OCI-LY7 (cell line): ENCODE results near the gene CBX8. TPM values are rescaled to one million over a fixed set of nuclear protein-coding genes. Genes with fewer than 3 reads are reported as not detected.

Experiments
- BruUV-seq: library from RNA; stranded (reverse); fragments of 400-500 nt; replicated peaks from 2 replicates; lab custom pipeline; 2021; lab: Mats Ljungman, UMichigan
- CTCF ChIA-PET: fragments of 300-600 bp; sonication (Branson Sonifier 250); formaldehyde crosslinking; loops from one replicate; lab custom pipeline; 2022; ENCODE audit warnings: antibody characterized with exemption; ENCODE audit not compliant: unreplicated experiment; lab: Charles Lee
- POLR2A ChIA-PET: fragments of 300-600 bp; sonication (Branson Sonifier 250); formaldehyde crosslinking; loops from one replicate; lab custom pipeline; 2022; ENCODE audit warnings: antibody characterized with exemption; lab: Charles Lee
- DNase-seq: peaks from one replicate; pipeline ENCODE4 v3.0.0-alpha.2; 2015; ENCODE audit warnings: low spot score
- H2AFZ ChIP-seq: fragments of 200-600 bp; sonication (generic), shearing (Covaris generic); 2 replicates; pipeline ENCODE4 v1.6.1; 2014; ENCODE audit warnings: mild to moderate bottlenecking, antibody characterized with exemption, low read length, moderate library complexity
- H3K27ac ChIP-seq: fragments of 200-600 bp; sonication (generic); 2 replicates; pipeline ENCODE4 v1.5.1; 2014; ENCODE audit warnings: mixed run types, low read depth, mild to moderate bottlenecking, moderate library complexity, low read length, inconsistent platforms; ENCODE audit not compliant: poor library complexity, severe bottlenecking
- H3K36me3 ChIP-seq: fragments of 200-600 bp; sonication (generic); 2 replicates; pipeline ENCODE4 v1.6.1; 2014; ENCODE audit warnings: mild to moderate bottlenecking, antibody characterized with exemption, low read length, moderate library complexity, mixed read lengths; ENCODE audit not compliant: insufficient read depth
- H3K4me1 ChIP-seq: fragments of 200-600 bp; sonication (generic); 2 replicates; pipeline ENCODE4 v1.5.1; 2014; ENCODE audit warnings: mild to moderate bottlenecking, low read length; ENCODE audit not compliant: insufficient read depth, poor library complexity, severe bottlenecking
- H3K4me2 ChIP-seq: fragments of 200-600 bp; sonication (generic); 2 replicates; pipeline ENCODE4 v1.6.1; 2014; ENCODE audit warnings: mild to moderate bottlenecking, low read length
- H3K4me3 ChIP-seq: fragments of 200-600 bp; sonication (generic); 2 replicates; pipeline ENCODE4 v1.5.1; 2014; ENCODE audit warnings: mild to moderate bottlenecking, low read depth, low read length; ENCODE audit not compliant: poor library complexity, severe bottlenecking
- H3K79me2 ChIP-seq: fragments of 200-600 bp; sonication (generic); 2 replicates; pipeline ENCODE4 v1.6.1; 2016; ENCODE audit warnings: low read depth, mild to moderate bottlenecking, low read length, moderate library complexity, mixed read lengths; ENCODE audit not compliant: insufficient read depth
- H3K9me2 ChIP-seq: fragments of 200-600 bp; sonication (generic); 2 replicates; pipeline ENCODE4 v1.6.1; 2016; ENCODE audit warnings: mild to moderate bottlenecking, low read length, mixed read lengths; ENCODE audit not compliant: insufficient read depth
- H3K9me3 ChIP-seq: fragments of 200-600 bp; sonication (generic); 2 replicates; pipeline ENCODE4 v1.6.1; 2014; ENCODE audit warnings: mild to moderate bottlenecking, mixed run types, low read length, mixed read lengths
- H4K20me1 ChIP-seq: fragments of 200-600 bp; sonication (generic); 2 replicates; pipeline ENCODE4 v1.6.1; 2014; ENCODE audit warnings: mild to moderate bottlenecking, antibody characterized with exemption, low read length, moderate library complexity, mixed read lengths; ENCODE audit not compliant: insufficient read depth
- EZH2phosphoT487 ChIP-seq: fragments of 200-600 bp; sonication (generic); IDR thresholded peaks from 2 replicates; pipeline ENCODE4 v1.6.1; 2018; ENCODE audit warnings: low read depth, borderline replicate concordance, mild to moderate bottlenecking, mixed run types, antibody characterized with exemption, low read length, moderate library complexity, mixed read lengths
- intact Hi-C: fragments of 100-400 bp; cut with micrococcal nuclease; formaldehyde crosslinking; loops from one replicate; pipeline ENCODE4 v1.10.0; 2022; ENCODE audit not compliant: unreplicated experiment
- total RNA-seq, 2 experiments: library from RNA; depleted of rRNA in 1 of 2; stranded (reverse); fragments of >200 nt in 1 of 2; shearing (Covaris generic) in 1 of 2; gene quantifications; 2 replicates each; pipeline ENCODE4 v1.2.3, GENCODE V29; 2014 to 2022
- TF ChIP-seq, protein P1 (sequence below): fragments of 200-600 bp; sonication (generic); conservative IDR thresholded peaks from 2 replicates; pipeline ENCODE4 v1.5.1; 2014; ENCODE audit warnings: mild to moderate bottlenecking, antibody characterized with exemption, low read length, moderate library complexity, mixed read lengths

Gene CBX8
- total RNA-seq, 2 experiments from 2014 or later, result 7.5 to 16.3 TPM

DNA sequence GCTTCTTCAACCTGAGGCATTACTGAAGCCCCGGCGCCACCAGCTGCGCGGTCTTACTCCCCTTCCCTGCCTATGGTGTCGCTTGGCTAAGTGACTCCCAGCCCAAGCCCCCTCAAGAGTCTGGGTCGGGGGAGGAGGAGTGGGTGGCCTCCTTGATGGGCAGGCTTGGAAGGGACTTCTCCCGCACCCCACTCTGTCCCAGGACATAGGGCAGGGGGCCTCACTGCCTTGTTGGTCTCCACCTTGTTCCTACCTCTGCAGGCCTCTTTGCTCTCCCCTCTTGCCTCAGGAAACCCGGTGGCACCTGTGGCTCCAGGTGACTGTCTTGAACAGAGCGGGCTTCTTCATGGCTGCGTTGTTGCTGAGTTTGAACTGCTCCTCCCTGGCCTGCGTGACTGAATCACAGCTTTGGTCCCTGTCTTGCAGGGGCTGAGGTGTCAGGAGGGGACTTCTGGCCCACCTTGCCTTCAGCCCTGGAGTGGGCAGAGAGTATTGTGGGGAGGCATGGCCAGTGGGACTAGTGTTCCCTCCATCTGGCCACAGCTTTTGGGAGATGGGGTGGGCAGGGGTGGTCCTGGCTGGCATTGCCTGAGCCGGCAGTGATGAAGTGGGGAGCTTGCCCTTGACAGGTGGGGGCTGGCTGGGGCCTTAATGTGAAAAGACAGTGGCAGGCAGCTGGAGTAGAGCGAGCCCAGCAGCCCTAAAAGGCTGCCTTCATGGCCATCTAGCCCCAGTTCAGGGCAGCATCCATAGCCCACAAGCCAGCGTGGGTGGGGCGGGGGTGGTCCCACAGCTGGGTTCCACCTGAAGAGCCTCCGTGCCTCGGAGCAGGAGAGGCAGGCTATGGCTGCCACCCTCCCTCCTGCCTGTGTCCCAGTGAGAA, 11.6 kb downstream of the CBX8 start:
- Histone ChIP-seq H3K4me2 (no peak overlapping the region), H4K20me1 (no peaks in the 10 kb centered on the region), H3K79me2 (no peaks in the 10 kb centered on the region), H3K9me3 (no peaks in the 10 kb centered on the region), H2AFZ (no peak overlapping the region), H3K4me3 (no peak overlapping the region), H3K27ac (no peak overlapping the region), H3K9me2 (no peaks in the 10 kb centered on the region), H3K4me1 (peaks cover 15% of the 10 kb centered on the region), H3K36me3 (0 out of 2 replicates have a peak, but pooled peaks cover 11% of the 10 kb centered on the region)
- no peak for TF ChIP-seq EZH2phosphoT487
- TF ChIP-seq, protein P1, sequence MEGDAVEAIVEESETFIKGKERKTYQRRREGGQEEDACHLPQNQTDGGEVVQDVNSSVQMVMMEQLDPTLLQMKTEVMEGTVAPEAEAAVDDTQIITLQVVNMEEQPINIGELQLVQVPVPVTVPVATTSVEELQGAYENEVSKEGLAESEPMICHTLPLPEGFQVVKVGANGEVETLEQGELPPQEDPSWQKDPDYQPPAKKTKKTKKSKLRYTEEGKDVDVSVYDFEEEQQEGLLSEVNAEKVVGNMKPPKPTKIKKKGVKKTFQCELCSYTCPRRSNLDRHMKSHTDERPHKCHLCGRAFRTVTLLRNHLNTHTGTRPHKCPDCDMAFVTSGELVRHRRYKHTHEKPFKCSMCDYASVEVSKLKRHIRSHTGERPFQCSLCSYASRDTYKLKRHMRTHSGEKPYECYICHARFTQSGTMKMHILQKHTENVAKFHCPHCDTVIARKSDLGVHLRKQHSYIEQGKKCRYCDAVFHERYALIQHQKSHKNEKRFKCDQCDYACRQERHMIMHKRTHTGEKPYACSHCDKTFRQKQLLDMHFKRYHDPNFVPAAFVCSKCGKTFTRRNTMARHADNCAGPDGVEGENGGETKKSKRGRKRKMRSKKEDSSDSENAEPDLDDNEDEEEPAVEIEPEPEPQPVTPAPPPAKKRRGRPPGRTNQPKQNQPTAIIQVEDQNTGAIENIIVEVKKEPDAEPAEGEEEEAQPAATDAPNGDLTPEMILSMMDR, result no peak
- DNase-seq, result no peak
- ChIA-PET POLR2A (no interaction called here), CTCF (no interaction called here)
- no TSS peak for BruUV-seq
- intact Hi-C loops, result no loop called here

GRCh38 chr17:79784353-79785016, 12.4 kb downstream of the CBX8 start:
- DNase-seq, result no peak
- intact Hi-C loops, result no loop called here
- Histone ChIP-seq H3K9me3 (no peaks in the 10 kb centered on the region), H3K27ac (no peak overlapping the region), H2AFZ (no peak overlapping the region), H4K20me1 (peaks cover 4% of the 10 kb centered on the region; the same call in 1 of the 2 replicates), H3K36me3 (peaks cover 18% of the 10 kb centered on the region), H3K4me1 (peaks cover 19% of the 10 kb centered on the region), H3K79me2 (no peaks in the 10 kb centered on the region), H3K9me2 (no peaks in the 10 kb centered on the region), H3K4me2 (no peak overlapping the region), H3K4me3 (no peak overlapping the region)
- no TSS peak for BruUV-seq
- POLR2A ChIA-PET, result no interaction called here
- no peak for TF ChIP-seq EZH2phosphoT487
- TF ChIP-seq, protein P1, result no peak
- CTCF ChIA-PET, result no interaction called here
